Liver (tissue), 9 donors: ENCODE data around the gene FAM117A. TPM values are rescaled to one million over a fixed set of nuclear protein-coding genes. Genes with fewer than 3 reads are reported as not detected.

Experiments used
- DNase-seq: peaks from one replicate; pipeline ENCODE4 v3.0.0-alpha.2; 2017; ENCODE audit warnings: low spot score
- H3K27ac ChIP-seq, 2 donors: one replicate each; pipeline ENCODE4 v1.7.0; 2013; ENCODE audit warnings: inconsistent platforms in 2 of 2, low read length in 2 of 2, control low read depth in 1 of 2, low read depth in 1 of 2, mild to moderate bottlenecking in 1 of 2
- H3K27me3 ChIP-seq, 4 donors: one replicate each; pipeline versions ENCODE4 v1.6.1 to v1.7.0; 2013; ENCODE audit warnings: low read length in 3 of 4, inconsistent platforms in 1 of 4, mild to moderate bottlenecking in 1 of 4, moderate library complexity in 1 of 4; ENCODE audit not compliant: control insufficient read depth in 4 of 4, insufficient read depth in 4 of 4
- H3K36me3 ChIP-seq, 4 donors: one replicate each; pipeline versions ENCODE4 v1.6.1 to v1.7.0; 2013; ENCODE audit warnings: low read length in 3 of 4, mild to moderate bottlenecking in 3 of 4, low read depth in 1 of 4, moderate library complexity in 1 of 4; ENCODE audit not compliant: control insufficient read depth in 4 of 4, insufficient read depth in 3 of 4
- H3K4me1 ChIP-seq, 4 donors: one replicate each; pipeline versions ENCODE4 v1.6.1 to v1.7.0; 2013; ENCODE audit warnings: low read length in 3 of 4, mild to moderate bottlenecking in 3 of 4, moderate library complexity in 1 of 4; ENCODE audit not compliant: control insufficient read depth in 4 of 4, insufficient read depth in 4 of 4
- H3K4me3 ChIP-seq, 3 donors: one replicate each; pipeline versions ENCODE4 v1.6.1 to v1.7.0; 2013; ENCODE audit warnings: low read length in 3 of 3, control low read depth in 1 of 3, low read depth in 1 of 3, mild to moderate bottlenecking in 1 of 3
- H3K9ac ChIP-seq, 2 donors: one replicate each; pipeline ENCODE4 v1.7.0; 2013; ENCODE audit warnings: low read length in 2 of 2, mild to moderate bottlenecking in 2 of 2, moderate library complexity in 2 of 2, control low read depth in 1 of 2, low read depth in 1 of 2
- H3K9me3 ChIP-seq, 4 donors: one replicate each; pipeline versions ENCODE4 v1.6.1 to v1.7.0; 2013; ENCODE audit warnings: low read length in 3 of 4; ENCODE audit not compliant: control insufficient read depth in 4 of 4
- CTCF ChIP-seq: fragments of 150-350 bp; IDR thresholded peaks from 2 replicates; pipeline ENCODE4 v1.5.1; 2017; ENCODE audit warnings: improper control_type of control experiment, low read depth, low read length; ENCODE audit not compliant: missing input control
- FOXA1 ChIP-seq: IDR thresholded peaks from 2 replicates; pipeline ENCODE4 v1.6.1; 2016; ENCODE audit warnings: antibody characterized with exemption
- FOXA2 ChIP-seq: IDR thresholded peaks from 2 replicates; pipeline ENCODE4 v1.6.1; 2016; ENCODE audit warnings: antibody characterized with exemption
- GABPA ChIP-seq, 2 donors: IDR thresholded peaks in 1 of 2; conservative IDR thresholded peaks in 1 of 2; 2 replicates each; pipeline ENCODE4 v1.6.1; 2016; ENCODE audit warnings: antibody characterized with exemption in 2 of 2, mild to moderate bottlenecking in 1 of 2, moderate library complexity in 1 of 2
- HNF4A ChIP-seq, 2 donors: conservative IDR thresholded peaks; 2 replicates each; pipeline ENCODE4 v1.6.1; 2016; ENCODE audit warnings: antibody characterized with exemption in 2 of 2, mild to moderate bottlenecking in 2 of 2
- HNF4G ChIP-seq: IDR thresholded peaks from 2 replicates; pipeline ENCODE4 v1.6.1; 2016; ENCODE audit warnings: antibody characterized with exemption
- MAX ChIP-seq: IDR thresholded peaks from 2 replicates; pipeline ENCODE4 v1.6.1; 2016; ENCODE audit warnings: antibody characterized with exemption
- NR2F2 ChIP-seq: IDR thresholded peaks from 2 replicates; pipeline ENCODE4 v1.6.1; 2016; ENCODE audit warnings: antibody characterized with exemption
- RAD21 ChIP-seq, 2 donors: IDR thresholded peaks; 2 replicates each; pipeline ENCODE4 v1.6.1; 2016; ENCODE audit warnings: antibody characterized with exemption in 2 of 2, mild to moderate bottlenecking in 2 of 2
- RXRA ChIP-seq, 2 donors: IDR thresholded peaks; 2 replicates each; pipeline ENCODE4 v1.6.1; 2017 to 2018; ENCODE audit warnings: antibody characterized with exemption in 2 of 2, mild to moderate bottlenecking in 1 of 2
- SP1 ChIP-seq: IDR thresholded peaks from 2 replicates; pipeline ENCODE4 v1.6.1; 2018; ENCODE audit warnings: antibody characterized with exemption, mild to moderate bottlenecking
- YY1 ChIP-seq: IDR thresholded peaks from 2 replicates; pipeline ENCODE4 v1.6.1; 2016; ENCODE audit warnings: antibody characterized with exemption, mild to moderate bottlenecking
- ZBTB33 ChIP-seq: IDR thresholded peaks from 2 replicates; pipeline ENCODE4 v1.6.1; 2016; ENCODE audit warnings: antibody characterized with exemption
- WGBS: extraction: QIAGEN DNeasy Blood & Tissue Kit; methylation state at CpG from one replicate; pipeline ENCODE4 v1.1.7; 2013; 5-methylcytosine and 5-hydroxymethylcytosine counted together
- polyA plus RNA-seq, 2 donors: library from polyadenylated mRNA; stranded (reverse) in 1 of 2; unstranded in 1 of 2; fragments of 200-250 nt in 1 of 2; fragments of >200 nt in 1 of 2; fragmentation: Nextera tagmentation in 1 of 2; extraction: Ambion mirVana in 1 of 2; gene quantifications; one replicate each; pipeline versions ENCODE4 v1.2.1 to v1.2.3, GENCODE V29; 2013 to 2015
- total RNA-seq, 2 donors: library from RNA; depleted of rRNA; stranded (reverse); fragments of >200 nt; gene quantifications; one replicate each; pipeline ENCODE4 v1.2.3, GENCODE V29; 2014
- TF ChIP-seq, protein P1 (sequence below): IDR thresholded peaks from 2 replicates; pipeline ENCODE4 v1.6.1; 2016; ENCODE audit warnings: antibody characterized with exemption
- donor health status: healthy.
- donor health status: healthy.
- donor health status: healthy.
- donor health status: healthy.
- donor health status: healthy.

Gene FAM117A
- total and polyA plus RNA-seq, 4 donors = 4.5 to 39.3 (median 5.5) TPM

- Histone ChIP-seq H3K9ac (peak overlapping the region in 1 of 2 donors; percentile 20), H3K27me3 (no peaks in the 10 kb centered on the region), H3K4me1 (peaks cover 6 to 28% (median 21%) of the 10 kb centered on the region in 4 donors), H3K36me3 (no peaks in the 10 kb centered on the region), H3K9me3 (no peaks in the 10 kb centered on the region), H3K27ac (peak overlapping the region; percentile 22 to 53), H3K4me3 (no peak overlapping the region)
- 39% methylated on average over 1 of the region's 1 CpG for WGBS
- DNase-seq = no peak
- no peak for TF ChIP-seq CTCF
- TF ChIP-seq MAX = no peak
- TF ChIP-seq HNF4G = peak; percentile 29
- peak; percentile 32 to 41 for TF ChIP-seq RXRA (IDR thresholded peaks at IDR 0.05)
- peak; percentile 77 to 79 for TF ChIP-seq HNF4A (conservative IDR thresholded peaks at IDR 0.05)
- no peak for TF ChIP-seq FOXA1
- peak; percentile 53 for TF ChIP-seq SP1
Measured at GRCh38 chr17:49747632-49748031, 16.3 kb downstream of the FAM117A start.

DNA sequence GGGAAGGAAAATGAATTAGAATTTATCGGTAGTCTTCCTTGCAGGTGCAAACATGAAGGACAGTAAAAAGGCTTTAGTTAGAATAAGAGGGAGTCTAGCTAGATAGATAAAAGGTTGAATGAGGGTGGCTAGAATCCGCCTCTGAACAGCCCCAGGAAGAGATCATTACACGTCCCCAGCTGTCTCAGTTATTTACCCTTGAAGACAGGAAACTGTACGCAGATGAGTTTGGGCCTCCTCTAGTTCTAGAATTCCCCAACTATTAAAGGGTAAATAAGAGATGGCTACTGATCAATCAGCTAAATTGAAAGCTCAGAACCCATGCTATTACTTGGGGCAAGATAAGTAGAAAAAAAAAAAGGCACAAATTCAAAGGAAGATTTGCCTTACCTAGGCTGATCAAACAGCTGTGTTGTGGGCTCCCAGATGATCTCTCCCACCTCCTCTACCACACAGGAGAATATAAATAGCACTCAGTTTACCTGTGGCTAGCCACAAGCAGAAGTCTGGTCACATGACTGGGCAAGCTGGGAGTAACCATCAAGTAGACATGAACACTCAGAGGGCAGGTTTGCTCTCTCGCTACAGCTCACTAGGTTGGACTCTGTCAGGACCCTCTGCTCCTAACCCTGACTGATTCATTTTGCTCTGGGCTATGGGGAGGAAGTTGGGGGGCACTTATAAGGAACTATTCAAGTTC is 17.0 kb downstream of the FAM117A start:
- H3K9ac ChIP-seq = peak overlapping the region in 1 of 2 donors; percentile 25
- no peaks in the 10 kb centered on the region for H3K27me3 ChIP-seq
- H3K9me3 ChIP-seq = no peaks in the 10 kb centered on the region
- H3K4me1 ChIP-seq = peaks cover 6 to 28% (median 22%) of the 10 kb centered on the region in 4 donors
- peak overlapping the region; percentile 27 to 53 for H3K27ac ChIP-seq
- no peaks in the 10 kb centered on the region for H3K36me3 ChIP-seq
- TF ChIP-seq SP1 (no peak), HNF4G (no peak), ZBTB33 (no peak), FOXA2 (no peak), NR2F2 (no peak), YY1 (no peak), GABPA (IDR thresholded peaks at IDR 0.05 in 1 of 2, conservative IDR thresholded peaks at IDR 0.05 in 1 of 2) (no peak), RAD21 (IDR thresholded peaks at IDR 0.05) (no peak)
- TF ChIP-seq, protein P1, sequence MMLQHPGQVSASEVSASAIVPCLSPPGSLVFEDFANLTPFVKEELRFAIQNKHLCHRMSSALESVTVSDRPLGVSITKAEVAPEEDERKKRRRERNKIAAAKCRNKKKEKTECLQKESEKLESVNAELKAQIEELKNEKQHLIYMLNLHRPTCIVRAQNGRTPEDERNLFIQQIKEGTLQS = no peak
- no peak overlapping the region for H3K4me3 ChIP-seq
- DNase-seq = no peak
- 73% methylated on average over 5 of the region's 5 CpGs for WGBS
